HCT116 (cell line): ENCODE results near the gene ZMYND12. TPM values are rescaled to one million over a fixed set of nuclear protein-coding genes. Genes with fewer than 3 reads are reported as not detected.

Source experiments
- ATAC-seq: fragments of 200-7000 bp; cut with Tn5 transposase; 2 replicates; pipeline ENCODE4 v1.9.1; 2020; ENCODE audit warnings: mild to moderate bottlenecking, moderate library complexity
- BruUV-seq: library from RNA; stranded (reverse); fragments of 400-500 nt; replicated peaks from 2 replicates; lab custom pipeline; 2021; lab: Mats Ljungman, UMichigan
- CTCF ChIA-PET: fragments of 300-600 bp; sonication (Branson Sonifier 250); formaldehyde crosslinking; loops from one replicate; lab custom pipeline; 2021; ENCODE audit warnings: antibody characterized with exemption; lab: Charles Lee
- POLR2A ChIA-PET: fragments of 300-600, 350-600 bp; sonication (Branson Sonifier 250); formaldehyde crosslinking; loops from one replicate; lab custom pipeline; 2021; ENCODE audit warnings: antibody characterized with exemption; lab: Charles Lee
- RAD21 ChIA-PET, 2 experiments: fragments of 300-600 bp; sonication (Branson Sonifier 250); formaldehyde crosslinking; loops; one replicate each; lab custom pipeline; 2023; ENCODE audit warnings: low total read pairs in 2 of 2; ENCODE audit not compliant: uncharacterized antibody in 2 of 2, unreplicated experiment in 2 of 2, low non-redundant PET in 1 of 2; lab: Charles Lee
- DNase-seq: peaks from one replicate; pipeline ENCODE4 v3.0.0-alpha.2; 2010; ENCODE audit warnings: low read depth, low spot score
- H2AFZ ChIP-seq: fragments of 200-600 bp; shearing (Covaris generic), sonication (generic); 2 replicates; pipeline ENCODE4 v1.6.1; 2017; ENCODE audit warnings: low read depth, mixed run types, mixed read lengths, antibody characterized with exemption, low read length; ENCODE audit not compliant: poor library complexity, severe bottlenecking
- H3K27ac ChIP-seq: 2 replicates; pipeline ENCODE4 v1.5.1; 2012; ENCODE audit warnings: low read depth, low read length
- H3K27me3 ChIP-seq: fragments of 200-600 bp; sonication (generic); 2 replicates; pipeline ENCODE4 v1.6.1; 2016; ENCODE audit warnings: mixed run types, low read length, mixed read lengths; ENCODE audit not compliant: insufficient read depth
- H3K36me3 ChIP-seq, 2 experiments: fragments of 200-500 bp in 1 of 2; fragments of 200-600 bp in 1 of 2; sonication (Bioruptor generic) in 1 of 2; sonication (generic) in 1 of 2; 2 replicates each; pipeline versions ENCODE4 v1.5.1 to v1.6.1; 2014 to 2016; ENCODE audit warnings: low read length in 2 of 2, inconsistent platforms in 1 of 2, mixed read lengths in 1 of 2, mixed run types in 1 of 2; ENCODE audit not compliant: insufficient read depth in 2 of 2, control insufficient read depth in 1 of 2
- H3K4me1 ChIP-seq, 2 experiments: fragments of 200-600 bp in 1 of 2; sonication (generic) in 1 of 2; 2 replicates each; pipeline versions ENCODE4 v1.5.1 to v1.6.1; 2012 to 2017; ENCODE audit warnings: low read length in 2 of 2, inconsistent platforms in 1 of 2, mild to moderate bottlenecking in 1 of 2, mixed read lengths in 1 of 2, mixed run types in 1 of 2, moderate library complexity in 1 of 2; ENCODE audit not compliant: insufficient read depth in 2 of 2, control insufficient read depth in 1 of 2
- H3K4me2 ChIP-seq: fragments of 200-600 bp; sonication (generic); 2 replicates; pipeline ENCODE4 v1.6.1; 2017; ENCODE audit warnings: mixed run types, low read length, mixed read lengths
- H3K4me3 ChIP-seq, 2 experiments: fragments of 200-600 bp in 1 of 2; sonication (generic) in 1 of 2; replicated peaks in 1 of 2; 2 replicates each; pipeline ENCODE4 v1.5.1; 2011 to 2016; ENCODE audit warnings: low read length in 2 of 2, control low read depth in 1 of 2, low read depth in 1 of 2, mild to moderate bottlenecking in 1 of 2, mixed read lengths in 1 of 2, mixed run types in 1 of 2
- H3K79me2 ChIP-seq: fragments of 200-600 bp; sonication (generic); 2 replicates; pipeline ENCODE4 v1.6.1; 2017; ENCODE audit warnings: mild to moderate bottlenecking, mixed run types, low read length, moderate library complexity, mixed read lengths; ENCODE audit not compliant: insufficient read depth
- H3K9ac ChIP-seq: fragments of 200-600 bp; sonication (generic); 2 replicates; pipeline ENCODE4 v1.6.1; 2016; ENCODE audit warnings: low read length, mixed read lengths
- H3K9me2 ChIP-seq: fragments of 200-600 bp; sonication (generic), shearing (Covaris generic); 2 replicates; pipeline ENCODE4 v1.6.1; 2017; ENCODE audit warnings: mixed run types, mild to moderate bottlenecking, moderate library complexity; ENCODE audit not compliant: insufficient read depth
- H3K9me3 ChIP-seq, 2 experiments: fragments of 200-500 bp in 1 of 2; fragments of 200-600 bp in 1 of 2; sonication (Bioruptor generic) in 1 of 2; sonication (generic) in 1 of 2; 2 replicates each; pipeline ENCODE4 v1.6.1; 2014 to 2017; ENCODE audit warnings: low read length in 2 of 2, mixed read lengths in 2 of 2, inconsistent platforms in 1 of 2, low read depth in 1 of 2, mild to moderate bottlenecking in 1 of 2, mixed run types in 1 of 2, moderate library complexity in 1 of 2; ENCODE audit not compliant: control insufficient read depth in 1 of 2, insufficient read depth in 1 of 2
- H4K20me1 ChIP-seq: fragments of 200-600 bp; sonication (generic), shearing (Covaris generic); 2 replicates; pipeline ENCODE4 v1.6.1; 2017; ENCODE audit warnings: mixed run types, mild to moderate bottlenecking, moderate library complexity; ENCODE audit not compliant: insufficient read depth
- EGR1 ChIP-seq: IDR thresholded peaks from 2 replicates; pipeline ENCODE4 v1.6.1; 2012; ENCODE audit warnings: low read depth
- ELF1 ChIP-seq: IDR thresholded peaks from 2 replicates; pipeline ENCODE4 v1.6.1; 2012; ENCODE audit warnings: low read depth, borderline replicate concordance
- EZH2 ChIP-seq: fragments of 200-600 bp; sonication (generic); IDR thresholded peaks from 2 replicates; pipeline ENCODE4 v1.6.1; 2017; ENCODE audit warnings: antibody characterized with exemption, mixed run types
- EZH2phosphoT487 ChIP-seq: fragments of 200-600 bp; IDR thresholded peaks from 2 replicates; pipeline ENCODE4 v1.6.1; 2018; ENCODE audit warnings: antibody characterized with exemption, borderline replicate concordance
- FOSL1 ChIP-seq: IDR thresholded peaks from 2 replicates; pipeline ENCODE4 v1.6.1; 2012; ENCODE audit warnings: low read depth
- JUND ChIP-seq: IDR thresholded peaks from 2 replicates; pipeline ENCODE4 v1.6.1; 2012
- POLR2AphosphoS5 ChIP-seq: IDR thresholded peaks from 2 replicates; pipeline ENCODE4 v1.6.1; 2011; ENCODE audit warnings: mild to moderate bottlenecking, low read depth, low read length, moderate library complexity
- RAD21 ChIP-seq: IDR thresholded peaks from 2 replicates; pipeline ENCODE4 v1.6.1; 2012; ENCODE audit warnings: low read depth, mild to moderate bottlenecking
- SIN3A ChIP-seq: IDR thresholded peaks from 2 replicates; pipeline ENCODE4 v1.6.1; 2012; ENCODE audit warnings: low read depth
- SP1 ChIP-seq: IDR thresholded peaks from 2 replicates; pipeline ENCODE4 v1.6.1; 2012; ENCODE audit warnings: low read depth
- TCF7L2 ChIP-seq: IDR thresholded peaks from 2 replicates; pipeline ENCODE4 v1.7.0; 2011; ENCODE audit warnings: borderline replicate concordance, inconsistent platforms; ENCODE audit not compliant: insufficient read depth, insufficient read length; ENCODE audit errors: extremely low read depth
- YY1 ChIP-seq: IDR thresholded peaks from 2 replicates; pipeline ENCODE4 v1.6.1; 2011; ENCODE audit warnings: low read length, low read depth, moderate library complexity, mild to moderate bottlenecking; ENCODE audit not compliant: insufficient replicate concordance; ENCODE audit errors: extremely low read depth
- ZBTB33 ChIP-seq: IDR thresholded peaks from 2 replicates; pipeline ENCODE4 v1.6.1; 2011; ENCODE audit warnings: mild to moderate bottlenecking, low read length, moderate library complexity; ENCODE audit not compliant: insufficient replicate concordance; ENCODE audit errors: extremely low read depth
- ZFX ChIP-seq: fragments of 450-650 bp; IDR thresholded peaks from 2 replicates; pipeline ENCODE4 v1.6.1; 2017
- intact Hi-C: fragments of 100-400 bp; cut with micrococcal nuclease; formaldehyde crosslinking; loops from 2 replicates; pipeline ENCODE4 v1.10.0; 2022
- total RNA-seq: library from RNA; stranded (reverse); gene quantifications from one replicate; pipeline ENCODE4 v1.2.1, GENCODE V29; 2021; ENCODE audit not compliant: unreplicated experiment

The ZMYND12 gene
- total RNA-seq, 1 experiment from 2014 or later, result 0.25 TPM

GRCh38 chr1:42427240-42427639, 28.6 kb downstream of the ZMYND12 start:
- H3K9me2 ChIP-seq, result no peaks in the 10 kb centered on the region
- no peaks in the 10 kb centered on the region for H3K4me1 ChIP-seq
- ATAC-seq (no peak), DNase-seq (no peak)
- H2AFZ ChIP-seq, result no peak overlapping the region
- no peak overlapping the region for H3K9ac ChIP-seq
- H3K79me2 ChIP-seq, result no peaks in the 10 kb centered on the region
- no peak overlapping the region for H3K4me3 ChIP-seq
- H3K36me3 ChIP-seq, result no peaks in the 10 kb centered on the region
- no peaks in the 10 kb centered on the region for H3K9me3 ChIP-seq
- no peak for TF ChIP-seq POLR2AphosphoS5
- TF ChIP-seq SP1, result no peak
- TF ChIP-seq RAD21, result no peak
- no peak for TF ChIP-seq YY1
- TF ChIP-seq ZFX, result no peak
- TF ChIP-seq ELF1, result no peak
- TF ChIP-seq SIN3A, result no peak
- no peak for TF ChIP-seq JUND
- no peak for TF ChIP-seq EGR1
- no peak for TF ChIP-seq FOSL1
- no peaks in the 10 kb centered on the region for H4K20me1 ChIP-seq
- intact Hi-C loops, result no loop called here
- no TSS peak for BruUV-seq
- H3K4me2 ChIP-seq, result no peak overlapping the region
- H3K27ac ChIP-seq, result no peak overlapping the region
- RAD21 ChIA-PET, result no interaction called here
- CTCF ChIA-PET, result no interaction called here
- H3K27me3 ChIP-seq, result no peaks in the 10 kb centered on the region
- POLR2A ChIA-PET, result interaction anchor here (0.6 kb wide), 1 partner anchor 648 kb away, joined by 3 read pairs; no protein-coding TSS in a partner anchor

DNA sequence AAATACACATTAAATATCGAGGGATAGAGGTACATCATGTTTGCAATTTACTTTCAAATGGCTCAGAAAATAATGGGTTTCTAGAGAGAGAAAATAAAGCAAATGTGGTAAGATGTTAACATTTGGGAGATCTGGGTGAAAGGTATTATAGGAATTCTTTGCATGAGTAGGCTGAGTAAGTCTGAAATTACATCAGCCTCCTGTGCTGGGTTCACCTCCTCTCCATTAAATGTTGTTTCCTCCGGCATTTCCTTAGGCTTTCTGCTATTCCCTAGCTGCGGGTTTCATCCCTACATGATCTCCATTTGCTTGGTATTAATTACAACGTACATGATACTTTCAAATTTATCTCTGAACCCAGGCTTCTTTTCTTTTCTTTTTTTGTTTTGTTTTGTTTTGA, 31.6 kb downstream of the ZMYND12 start:
- Histone ChIP-seq H3K9ac (no peak overlapping the region), H3K9me2 (no peaks in the 10 kb centered on the region), H3K79me2 (no peaks in the 10 kb centered on the region), H3K27me3 (no peaks in the 10 kb centered on the region), H3K4me1 (no peaks in the 10 kb centered on the region), H2AFZ (no peak overlapping the region), H3K27ac (no peak overlapping the region), H3K9me3 (no peaks in the 10 kb centered on the region), H4K20me1 (no peaks in the 10 kb centered on the region), H3K4me2 (no peak overlapping the region), H3K4me3 (no peak overlapping the region), H3K36me3 (no peaks in the 10 kb centered on the region)
- intact Hi-C loops, result no loop called here
- TF ChIP-seq JUND (no peak), EGR1 (no peak), EZH2 (no peak), SIN3A (no peak), ZBTB33 (no peak), ZFX (no peak), YY1 (no peak), EZH2phosphoT487 (no peak), TCF7L2 (no peak)
- RAD21 ChIA-PET, result no interaction called here
- ATAC-seq (no peak), DNase-seq (no peak)
- no TSS peak for BruUV-seq
- POLR2A ChIA-PET, result no interaction called here
- CTCF ChIA-PET, result no interaction called here
